ENCODE data around the gene CLK3. TPM values are rescaled to one million over a fixed set of nuclear protein-coding genes. Genes with fewer than 3 reads are reported as not detected.

Gene CLK3
- total RNA-seq, 1 donor from 2014 or later = 53.1 TPM

- H3K36me3 ChIP-seq = peaks cover 2% of the 10 kb centered on the region
- TF ChIP-seq CTCF (IDR thresholded peaks at IDR 0.05; ENCODE audit: borderline replicate concordance) = no peak
- no peaks in the 10 kb centered on the region for H3K27me3 ChIP-seq (ENCODE audit: low read depth)
- peak overlapping the region; percentile 87 for H3K4me3 ChIP-seq
- peak overlapping the region; percentile 97 for H3K27ac ChIP-seq (replicated peaks)
- intact Hi-C loops (cut with micrococcal nuclease) = loop anchor here (10.0 kb wide), 1 partner anchor 69 kb away; the partner anchor contains the start of gene ARID3B
- DNase-seq = no peak
- no peaks in the 10 kb centered on the region for H3K9me3 ChIP-seq (replicated peaks)
- peaks cover 72% of the 10 kb centered on the region for H3K4me1 ChIP-seq
Observed at GRCh38 chr15:74613953-74614743, 1.5 kb upstream of the CLK3 start.

DNA sequence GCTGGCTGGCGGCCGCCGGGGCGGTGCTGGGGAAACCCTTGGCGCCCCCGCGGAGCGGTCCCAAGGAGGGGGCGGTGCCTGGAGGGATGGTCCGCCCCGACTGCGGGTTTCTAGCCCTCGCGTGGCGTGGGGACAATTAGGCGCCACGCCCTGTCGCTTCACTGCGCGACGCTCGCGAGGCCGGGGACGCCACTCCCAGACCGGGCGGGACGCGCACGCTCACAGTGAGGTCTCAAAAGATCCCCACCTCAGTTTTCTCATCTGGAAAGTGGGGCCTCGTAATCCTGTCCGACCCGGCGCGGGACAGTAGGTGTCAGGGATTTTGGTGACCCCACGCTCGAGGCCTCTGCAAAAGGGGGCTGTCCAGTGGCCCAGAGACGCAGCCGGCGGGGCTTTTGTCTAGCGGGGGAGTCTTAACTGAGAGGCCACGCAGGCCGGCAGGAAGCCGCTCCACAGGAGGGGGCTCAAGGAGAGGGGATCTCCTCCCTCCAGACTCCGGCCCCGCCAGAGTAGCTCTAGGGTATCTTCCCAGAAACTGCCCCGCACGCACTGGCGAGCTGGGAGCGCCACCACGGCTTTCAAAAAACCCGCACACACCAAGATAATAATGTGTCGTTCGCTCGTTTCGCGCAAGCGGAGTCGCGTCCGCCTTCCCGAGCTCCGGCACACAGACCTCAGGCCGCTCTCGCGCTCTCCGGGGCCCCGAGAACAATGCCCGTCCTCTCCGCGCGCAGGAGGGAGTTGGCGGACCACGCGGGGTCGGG is 710 bp upstream of the CLK3 start:
- peak; percentile 90 for DNase-seq
- Histone ChIP-seq H3K4me3 (peak overlapping the region; percentile 87), H3K36me3 (peaks cover 10% of the 10 kb centered on the region), H3K4me1 (peaks cover 74% of the 10 kb centered on the region), H3K27me3 (ENCODE audit: low read depth) (no peaks in the 10 kb centered on the region), H3K9me3 (replicated peaks) (no peaks in the 10 kb centered on the region), H3K27ac (replicated peaks) (peak overlapping the region; percentile 97)
- intact Hi-C loops (cut with micrococcal nuclease) = loop anchor here (10.0 kb wide), 1 partner anchor 70 kb away; the partner anchor contains the start of gene ARID3B
- no peak for TF ChIP-seq CTCF (IDR thresholded peaks at IDR 0.05; ENCODE audit: borderline replicate concordance)

DNA sequence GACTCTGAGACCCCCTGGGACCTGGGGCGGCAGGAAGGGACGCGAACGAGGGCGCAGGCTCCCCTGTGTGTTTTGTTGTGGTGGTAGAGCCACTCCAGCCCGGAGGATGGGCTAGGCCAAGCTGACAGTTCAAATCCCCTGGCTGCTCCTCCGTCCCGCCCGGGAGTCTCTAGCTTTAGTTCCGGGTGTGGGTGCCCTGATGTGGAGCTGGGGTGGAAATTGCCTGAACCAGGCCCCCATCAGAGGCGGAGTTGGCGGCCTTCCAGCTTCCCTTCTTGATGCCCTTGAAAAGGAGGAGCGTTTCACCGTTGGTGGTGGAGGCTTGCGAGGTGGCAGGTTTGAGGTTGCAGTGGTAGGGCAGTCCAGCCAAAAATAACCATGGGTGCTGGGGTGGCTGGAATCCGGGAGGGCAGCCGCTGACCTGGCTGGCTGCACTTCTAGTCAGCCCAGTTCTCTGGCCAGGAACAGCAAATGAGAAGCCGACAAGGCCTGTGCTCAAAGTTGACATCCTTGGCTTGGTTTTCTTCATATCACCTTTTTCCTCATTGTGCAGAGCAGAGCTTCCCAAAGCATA is 817 bp downstream of the CLK3 start:
- H3K4me1 ChIP-seq = peaks cover 74% of the 10 kb centered on the region
- no peaks in the 10 kb centered on the region for H3K9me3 ChIP-seq (replicated peaks)
- H3K36me3 ChIP-seq = peaks cover 25% of the 10 kb centered on the region
- peak overlapping the region; percentile 97 for H3K27ac ChIP-seq (replicated peaks)
- DNase-seq = peak; percentile 81
- intact Hi-C loops (cut with micrococcal nuclease) = loop anchor here (10.0 kb wide), 1 partner anchor 72 kb away; the partner anchor contains the start of gene ARID3B
- H3K4me3 ChIP-seq = peak overlapping the region; percentile 87
- H3K27me3 ChIP-seq (ENCODE audit: low read depth) = no peaks in the 10 kb centered on the region
- TF ChIP-seq CTCF (IDR thresholded peaks at IDR 0.05; ENCODE audit: borderline replicate concordance) = no peak

DNA sequence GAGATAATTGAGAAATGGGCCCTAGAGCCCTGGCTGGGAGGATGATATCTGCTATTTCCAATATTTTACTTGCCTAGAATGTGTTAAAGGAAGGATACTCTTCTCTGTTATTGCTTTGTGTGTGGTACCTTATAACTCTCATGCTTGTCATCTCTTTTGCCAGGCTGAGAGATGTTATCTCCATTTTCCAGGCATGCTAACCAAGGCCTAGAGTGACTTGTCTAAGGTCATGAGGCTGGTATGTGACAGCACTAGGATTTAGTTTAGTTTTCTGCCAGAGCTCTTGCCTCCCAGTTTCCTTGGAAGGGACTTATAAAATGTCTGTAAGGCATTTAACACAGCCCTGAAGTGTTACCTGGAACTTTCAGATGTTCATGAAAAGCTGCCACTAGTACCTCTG is 1.4 kb downstream of the CLK3 start:
- no peak for TF ChIP-seq CTCF (IDR thresholded peaks at IDR 0.05; ENCODE audit: borderline replicate concordance)
- Histone ChIP-seq H3K9me3 (replicated peaks) (no peaks in the 10 kb centered on the region), H3K4me1 (peaks cover 77% of the 10 kb centered on the region), H3K4me3 (peak overlapping the region; percentile 87), H3K27me3 (ENCODE audit: low read depth) (no peaks in the 10 kb centered on the region), H3K36me3 (peaks cover 31% of the 10 kb centered on the region), H3K27ac (replicated peaks) (peak overlapping the region; percentile 97)
- intact Hi-C loops (cut with micrococcal nuclease) = loop anchor here (10.0 kb wide), 1 partner anchor 72 kb away; the partner anchor contains the start of gene ARID3B
- no peak for DNase-seq
